ENCODE measurements around the gene F8. TPM values are rescaled to one million over a fixed set of nuclear protein-coding genes. Genes with fewer than 3 reads are reported as not detected.

F8 gene
- total and polyA plus RNA-seq, 2 of the 4 experiments (the other 2 are of a cell fraction), result 1.4 to 1.5 TPM

DNA sequence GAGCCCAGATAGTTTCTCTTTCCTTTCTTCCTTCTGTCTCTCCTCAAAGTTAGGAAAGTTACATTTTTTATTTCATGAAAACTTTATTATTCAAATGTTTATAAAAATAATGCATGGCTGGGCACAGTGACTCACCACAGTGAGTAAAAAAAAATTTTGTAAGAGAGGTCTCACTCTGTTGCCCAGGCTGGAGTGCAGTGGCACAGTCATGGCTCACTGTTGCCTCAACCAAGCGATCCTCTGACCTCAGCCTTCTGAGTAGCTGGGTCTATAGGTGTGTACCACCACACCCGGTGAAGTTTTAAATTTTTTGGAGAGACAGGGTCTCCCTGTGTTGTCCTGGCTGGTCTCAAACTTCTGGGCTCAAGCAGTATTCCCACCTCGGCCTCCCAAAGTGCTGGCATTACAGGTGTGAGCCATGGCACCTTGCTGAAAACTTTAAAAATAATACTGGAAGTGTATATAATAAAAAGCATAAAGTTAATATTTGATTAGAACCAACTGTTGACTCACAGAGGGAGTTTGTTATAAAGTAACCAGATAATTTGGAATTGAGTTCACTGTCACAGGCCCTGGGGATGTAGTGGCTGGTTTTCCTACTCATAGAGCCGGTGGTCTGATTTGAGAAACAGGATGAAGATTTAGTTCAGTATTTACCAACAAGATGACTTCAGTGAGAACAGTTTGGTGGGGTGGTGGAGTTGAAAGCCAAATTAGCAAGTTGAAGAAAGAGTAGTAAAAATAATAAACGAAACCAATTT, 30.4 kb upstream of the F8 start:
- in situ Hi-C loops (cut with MboI; ENCODE audit: low sequenced_read_pairs) (no loop called here), intact Hi-C loops (cut with micrococcal nuclease) (no loop called here), dilution Hi-C loops (cut with HindIII; ENCODE audit: low sequenced_read_pairs, unreplicated experiment) (no loop called here)
- Histone ChIP-seq H3K23ac (ENCODE audit: low read depth, low read length) (no peak overlapping the region), H3K27ac (ENCODE audit: insufficient read depth, low read length) (no peak overlapping the region), H2BK20ac (ENCODE audit: low read depth, low read length) (no peak overlapping the region), H3K9ac (ENCODE audit: low read depth, low read length) (no peak overlapping the region), H3K4ac (ENCODE audit: low read depth, low read length) (no peak overlapping the region), H2BK120ac (ENCODE audit: low read depth, low read length) (no peak overlapping the region), H3K4me2 (ENCODE audit: low read depth, low read length) (no peak overlapping the region), H3K4me3 (ENCODE audit: insufficient read depth, low read depth, low read length) (no peak overlapping the region), H3K9me3 (ENCODE audit: control insufficient read depth, insufficient read depth, low read length) (no peaks in the 10 kb centered on the region), H2AFZ (replicated peaks; ENCODE audit: low read length, poor library complexity) (no peak overlapping the region), H3K18ac (ENCODE audit: low read depth, low read length) (no peak overlapping the region), H4K8ac (ENCODE audit: low read depth in 2 of 2, low read length in 2 of 2) (no peak overlapping the region), H3K14ac (replicated peaks; ENCODE audit: low read depth, low read length) (no peak overlapping the region), H3K9me1 (ENCODE audit: insufficient read depth, low read length) (no peaks in the 10 kb centered on the region), H3K56ac (ENCODE audit: extremely low read depth, insufficient read depth, low read length) (no peak overlapping the region), H2AK5ac (ENCODE audit: low read depth, low read length) (no peak overlapping the region), H2BK5ac (ENCODE audit: low read depth, low read length, poor library complexity, severe bottlenecking) (no peak overlapping the region), H3K36me3 (ENCODE audit: control insufficient read depth, insufficient read depth, low read length) (peaks cover 2% of the 10 kb centered on the region; the same call in 1 of the 2 replicates), H4K20me1 (ENCODE audit: insufficient read depth, low read length) (no peaks in the 10 kb centered on the region), H4K91ac (ENCODE audit: insufficient read depth, low read depth, low read length) (no peak overlapping the region), H2BK15ac (ENCODE audit: low read depth, low read length) (no peak overlapping the region), H3K4me1 (ENCODE audit: control insufficient read depth, insufficient read depth, low read length) (no peaks in the 10 kb centered on the region), H2AK9ac (replicated peaks; ENCODE audit: low read depth, low read length, poor library complexity) (no peak overlapping the region), H3K79me1 (ENCODE audit: low read depth in 1 of 2, low read length in 2 of 2) (no peaks in the 10 kb centered on the region), H4K5ac (ENCODE audit: low read depth, low read length) (no peak overlapping the region), H3K27me3 (ENCODE audit: control insufficient read depth, insufficient read depth, low read length) (no peaks in the 10 kb centered on the region)
- WGBS, 2 experiments (ENCODE audit: extremely low coverage in 2 of 2, insufficient read length in 1 of 2), result 60% methylated on average over 1 of the region's 5 CpGs; no CpG with 5 or more reads in 1 of the 2 experiments
- CTCF ChIA-PET, result no interaction called here
- ATAC-seq (ENCODE audit: low read depth) (no peak), DNase-seq (no peak)
- TF ChIP-seq, protein P1, sequence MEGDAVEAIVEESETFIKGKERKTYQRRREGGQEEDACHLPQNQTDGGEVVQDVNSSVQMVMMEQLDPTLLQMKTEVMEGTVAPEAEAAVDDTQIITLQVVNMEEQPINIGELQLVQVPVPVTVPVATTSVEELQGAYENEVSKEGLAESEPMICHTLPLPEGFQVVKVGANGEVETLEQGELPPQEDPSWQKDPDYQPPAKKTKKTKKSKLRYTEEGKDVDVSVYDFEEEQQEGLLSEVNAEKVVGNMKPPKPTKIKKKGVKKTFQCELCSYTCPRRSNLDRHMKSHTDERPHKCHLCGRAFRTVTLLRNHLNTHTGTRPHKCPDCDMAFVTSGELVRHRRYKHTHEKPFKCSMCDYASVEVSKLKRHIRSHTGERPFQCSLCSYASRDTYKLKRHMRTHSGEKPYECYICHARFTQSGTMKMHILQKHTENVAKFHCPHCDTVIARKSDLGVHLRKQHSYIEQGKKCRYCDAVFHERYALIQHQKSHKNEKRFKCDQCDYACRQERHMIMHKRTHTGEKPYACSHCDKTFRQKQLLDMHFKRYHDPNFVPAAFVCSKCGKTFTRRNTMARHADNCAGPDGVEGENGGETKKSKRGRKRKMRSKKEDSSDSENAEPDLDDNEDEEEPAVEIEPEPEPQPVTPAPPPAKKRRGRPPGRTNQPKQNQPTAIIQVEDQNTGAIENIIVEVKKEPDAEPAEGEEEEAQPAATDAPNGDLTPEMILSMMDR (conservative IDR thresholded peaks at IDR 0.05; ENCODE audit: low read depth, low read length), result no peak
- TF ChIP-seq, protein P2, sequence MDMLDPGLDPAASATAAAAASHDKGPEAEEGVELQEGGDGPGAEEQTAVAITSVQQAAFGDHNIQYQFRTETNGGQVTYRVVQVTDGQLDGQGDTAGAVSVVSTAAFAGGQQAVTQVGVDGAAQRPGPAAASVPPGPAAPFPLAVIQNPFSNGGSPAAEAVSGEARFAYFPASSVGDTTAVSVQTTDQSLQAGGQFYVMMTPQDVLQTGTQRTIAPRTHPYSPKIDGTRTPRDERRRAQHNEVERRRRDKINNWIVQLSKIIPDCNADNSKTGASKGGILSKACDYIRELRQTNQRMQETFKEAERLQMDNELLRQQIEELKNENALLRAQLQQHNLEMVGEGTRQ (IDR thresholded peaks at IDR 0.05; ENCODE audit: low read depth, low read length), result no peak
- TF ChIP-seq NFE2L2 (IDR thresholded peaks at IDR 0.05; ENCODE audit: low read depth, low read length) (no peak), MAFK (IDR thresholded peaks at IDR 0.05; ENCODE audit: low read depth, low read length) (no peak), FOS (IDR thresholded peaks at IDR 0.05; ENCODE audit: low read depth, low read length) (no peak), BHLHE40 (IDR thresholded peaks at IDR 0.05; ENCODE audit: low read depth, low read length) (no peak), CEBPB (IDR thresholded peaks at IDR 0.05; ENCODE audit: low read depth, low read length) (no peak), SMC3 (IDR thresholded peaks at IDR 0.05; ENCODE audit: low read depth, low read length) (no peak), RFX5 (IDR thresholded peaks at IDR 0.05; ENCODE audit: low read depth, low read length) (no peak), MXI1 (IDR thresholded peaks at IDR 0.05; ENCODE audit: borderline replicate concordance, low read depth, low read length) (no peak), POLR2A (IDR thresholded peaks at IDR 0.05; ENCODE audit: low read depth, low read length) (no peak), MAZ (IDR thresholded peaks at IDR 0.05; ENCODE audit: borderline replicate concordance, low read depth, low read length) (no peak), RAD21 (IDR thresholded peaks at IDR 0.05; ENCODE audit: low read length) (no peak), CHD1 (IDR thresholded peaks at IDR 0.05; ENCODE audit: low read depth, low read length) (no peak), RCOR1 (IDR thresholded peaks at IDR 0.05; ENCODE audit: insufficient replicate concordance, low read length) (no peak)
- TF ChIP-seq, protein P3, sequence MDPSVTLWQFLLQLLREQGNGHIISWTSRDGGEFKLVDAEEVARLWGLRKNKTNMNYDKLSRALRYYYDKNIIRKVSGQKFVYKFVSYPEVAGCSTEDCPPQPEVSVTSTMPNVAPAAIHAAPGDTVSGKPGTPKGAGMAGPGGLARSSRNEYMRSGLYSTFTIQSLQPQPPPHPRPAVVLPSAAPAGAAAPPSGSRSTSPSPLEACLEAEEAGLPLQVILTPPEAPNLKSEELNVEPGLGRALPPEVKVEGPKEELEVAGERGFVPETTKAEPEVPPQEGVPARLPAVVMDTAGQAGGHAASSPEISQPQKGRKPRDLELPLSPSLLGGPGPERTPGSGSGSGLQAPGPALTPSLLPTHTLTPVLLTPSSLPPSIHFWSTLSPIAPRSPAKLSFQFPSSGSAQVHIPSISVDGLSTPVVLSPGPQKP (IDR thresholded peaks at IDR 0.05; ENCODE audit: borderline replicate concordance, low read depth, low read length), result no peak
- POLR2A ChIA-PET (ENCODE audit: unreplicated experiment), result no interaction called here
- BruUV-seq (replicated peaks), result no TSS peak
